CD4-positive, alpha-beta T cell (primary cell): ENCODE data around the gene WDR75. TPM values are rescaled to one million over a fixed set of nuclear protein-coding genes. Genes with fewer than 3 reads are reported as not detected.

Experiments used
- ATAC-seq: fragments of 200-7000 bp; cut with Tn5 transposase; one replicate; pipeline ENCODE4 v1.10.0; 2022; ENCODE audit warnings: mild to moderate bottlenecking; ENCODE audit not compliant: poor library complexity
- CTCF ChIA-PET: fragments of 350-600 bp; sonication (Branson Sonifier 250); formaldehyde crosslinking; loops from one replicate; lab custom pipeline; 2021; ENCODE audit warnings: antibody characterized with exemption, inconsistent platforms; lab: Charles Lee
- POLR2A ChIA-PET: fragments of 350-600 bp; sonication (Branson Sonifier 250); formaldehyde crosslinking; loops from one replicate; lab custom pipeline; 2021; ENCODE audit warnings: antibody characterized with exemption, inconsistent platforms; lab: Charles Lee
- DNase-seq, 14 experiments: peaks; one replicate each; pipeline ENCODE4 v3.0.0-alpha.2; 2013 to 2020; ENCODE audit warnings: mixed read lengths in 2 of 14
- H3K27ac ChIP-seq, 2 donors: one replicate each; pipeline versions ENCODE4 v1.5.1 to v1.7.0; 2013; ENCODE audit warnings: low read length in 2 of 2, low read depth in 1 of 2, mild to moderate bottlenecking in 1 of 2
- H3K27me3 ChIP-seq, 2 experiments: 1 replicate in 1 of 2; 2 replicates in 1 of 2; pipeline versions ENCODE4 v1.6.1 to v1.7.0; 2013; ENCODE audit warnings: low read length in 2 of 2, control low read depth in 1 of 2, mild to moderate bottlenecking in 1 of 2, moderate library complexity in 1 of 2; ENCODE audit not compliant: insufficient read depth in 2 of 2, control insufficient read depth in 1 of 2
- H3K36me3 ChIP-seq: one replicate; pipeline ENCODE4 v1.6.1; 2013; ENCODE audit warnings: low read length, control low read depth; ENCODE audit not compliant: insufficient read depth
- H3K4me1 ChIP-seq: one replicate; pipeline ENCODE4 v1.6.1; 2013; ENCODE audit warnings: low read length, control low read depth; ENCODE audit not compliant: insufficient read depth
- H3K4me3 ChIP-seq: one replicate; pipeline ENCODE4 v1.5.1; 2013; ENCODE audit warnings: mild to moderate bottlenecking, low read length, moderate library complexity
- H3K9me3 ChIP-seq, 2 experiments: 1 replicate in 1 of 2; 2 replicates in 1 of 2; pipeline versions ENCODE4 v1.6.1 to v1.7.0; 2013; ENCODE audit warnings: low read length in 2 of 2, mild to moderate bottlenecking in 2 of 2, control low read depth in 1 of 2, moderate library complexity in 1 of 2; ENCODE audit not compliant: control insufficient read depth in 1 of 2, insufficient read depth in 1 of 2
- H3K27ac Mint-ChIP-seq: one replicate; pipeline ENCODE4 v1.8.0; 2020; ENCODE audit warnings: mixed read lengths
- H3K27me3 Mint-ChIP-seq: one replicate; pipeline ENCODE4 v1.8.0; 2021; ENCODE audit warnings: mixed read lengths
- H3K36me3 Mint-ChIP-seq: one replicate; pipeline ENCODE4 v1.8.0; 2021; ENCODE audit warnings: low read depth, mixed read lengths
- H3K4me1 Mint-ChIP-seq: one replicate; pipeline ENCODE4 v1.8.0; 2021; ENCODE audit warnings: low read depth, mixed read lengths
- H3K4me3 Mint-ChIP-seq: one replicate; pipeline ENCODE4 v1.8.0; 2020; ENCODE audit warnings: mild to moderate bottlenecking, mixed read lengths
- H3K9me3 Mint-ChIP-seq: one replicate; pipeline ENCODE4 v1.8.0; 2020; ENCODE audit warnings: mixed read lengths
- intact Hi-C, 2 experiments: fragments of 100-400 bp; cut with DNase I in 1 of 2; cut with micrococcal nuclease in 1 of 2; formaldehyde crosslinking; loops; one replicate each; pipeline versions ENCODE4 v1.15.1 to v1.9.0; 2023 to 2025; cut with DNase I, micrococcal nuclease
- total RNA-seq, 174 experiments: library from RNA in 2 of 174; stranded (reverse) in 2 of 174; gene quantifications; one replicate each; pipeline ENCODE4 v1.2.3 and lab custom pipeline; 2021 to 2026
- TF ChIP-seq, protein P1 (sequence below): fragments of 200-600 bp; IDR thresholded peaks from one replicate; pipeline ENCODE4 v1.8.0; 2022; ENCODE audit warnings: antibody characterized with exemption, mild to moderate bottlenecking

The WDR75 gene
- total RNA-seq, 2 experiments from 2014 or later: 38.1 to 45.3 TPM

DNA sequence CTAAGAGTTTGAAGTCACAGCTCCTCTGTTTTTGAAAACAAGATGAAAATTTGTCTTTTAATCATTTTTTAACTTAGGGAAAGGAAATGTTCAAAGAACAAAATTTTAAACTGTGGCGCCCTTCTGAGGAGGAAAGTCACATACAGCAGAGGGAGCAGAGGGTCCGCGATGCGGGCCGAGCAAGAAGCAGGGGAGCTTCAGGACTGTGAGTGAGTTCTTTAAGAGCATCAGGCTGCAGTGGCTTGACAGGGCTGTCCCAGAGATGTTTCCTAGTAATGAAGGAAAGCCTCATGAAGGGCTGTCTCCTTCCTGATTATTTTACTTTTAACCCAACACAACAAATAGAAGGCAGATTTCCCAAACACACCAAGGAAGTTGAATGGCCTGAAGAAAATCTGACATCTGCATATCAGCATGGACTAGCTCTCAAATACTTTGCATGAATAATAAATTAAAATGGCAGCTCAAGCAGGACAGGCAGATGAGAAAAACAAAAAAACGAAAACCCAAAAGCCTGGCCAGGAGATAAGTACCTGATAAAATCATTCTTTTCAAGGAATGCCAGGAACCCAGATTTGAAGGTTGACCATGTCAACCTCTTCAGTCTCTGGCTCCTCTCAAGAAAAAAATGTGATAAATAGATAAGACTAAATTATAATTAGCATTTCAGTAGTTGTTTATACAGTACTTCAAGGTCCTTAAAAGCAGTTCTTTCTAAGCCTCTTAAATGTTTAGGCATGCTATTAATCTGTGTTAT is 78.5 kb downstream of the WDR75 start:
- no peak overlapping the region for H3K4me3 Mint-ChIP-seq
- ChIA-PET CTCF (no interaction called here), POLR2A (no interaction called here)
- no peaks in the 10 kb centered on the region for H3K4me1 Mint-ChIP-seq
- no peak for ATAC-seq
- no peak overlapping the region for H3K27ac ChIP-seq
- TF ChIP-seq, protein P1, sequence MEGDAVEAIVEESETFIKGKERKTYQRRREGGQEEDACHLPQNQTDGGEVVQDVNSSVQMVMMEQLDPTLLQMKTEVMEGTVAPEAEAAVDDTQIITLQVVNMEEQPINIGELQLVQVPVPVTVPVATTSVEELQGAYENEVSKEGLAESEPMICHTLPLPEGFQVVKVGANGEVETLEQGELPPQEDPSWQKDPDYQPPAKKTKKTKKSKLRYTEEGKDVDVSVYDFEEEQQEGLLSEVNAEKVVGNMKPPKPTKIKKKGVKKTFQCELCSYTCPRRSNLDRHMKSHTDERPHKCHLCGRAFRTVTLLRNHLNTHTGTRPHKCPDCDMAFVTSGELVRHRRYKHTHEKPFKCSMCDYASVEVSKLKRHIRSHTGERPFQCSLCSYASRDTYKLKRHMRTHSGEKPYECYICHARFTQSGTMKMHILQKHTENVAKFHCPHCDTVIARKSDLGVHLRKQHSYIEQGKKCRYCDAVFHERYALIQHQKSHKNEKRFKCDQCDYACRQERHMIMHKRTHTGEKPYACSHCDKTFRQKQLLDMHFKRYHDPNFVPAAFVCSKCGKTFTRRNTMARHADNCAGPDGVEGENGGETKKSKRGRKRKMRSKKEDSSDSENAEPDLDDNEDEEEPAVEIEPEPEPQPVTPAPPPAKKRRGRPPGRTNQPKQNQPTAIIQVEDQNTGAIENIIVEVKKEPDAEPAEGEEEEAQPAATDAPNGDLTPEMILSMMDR: no peak
- no peaks in the 10 kb centered on the region for H3K27me3 ChIP-seq
- no peaks in the 10 kb centered on the region for H3K36me3 Mint-ChIP-seq
- no peak overlapping the region for H3K27ac Mint-ChIP-seq
- H3K9me3 ChIP-seq: no peaks in the 10 kb centered on the region
- no peaks in the 10 kb centered on the region for H3K4me1 ChIP-seq
- intact Hi-C loops: no loop called here
- no peaks in the 10 kb centered on the region for H3K27me3 Mint-ChIP-seq
- no peak for DNase-seq
- H3K36me3 ChIP-seq: no peaks in the 10 kb centered on the region
- H3K9me3 Mint-ChIP-seq: no peaks in the 10 kb centered on the region
- no peak overlapping the region for H3K4me3 ChIP-seq

DNA sequence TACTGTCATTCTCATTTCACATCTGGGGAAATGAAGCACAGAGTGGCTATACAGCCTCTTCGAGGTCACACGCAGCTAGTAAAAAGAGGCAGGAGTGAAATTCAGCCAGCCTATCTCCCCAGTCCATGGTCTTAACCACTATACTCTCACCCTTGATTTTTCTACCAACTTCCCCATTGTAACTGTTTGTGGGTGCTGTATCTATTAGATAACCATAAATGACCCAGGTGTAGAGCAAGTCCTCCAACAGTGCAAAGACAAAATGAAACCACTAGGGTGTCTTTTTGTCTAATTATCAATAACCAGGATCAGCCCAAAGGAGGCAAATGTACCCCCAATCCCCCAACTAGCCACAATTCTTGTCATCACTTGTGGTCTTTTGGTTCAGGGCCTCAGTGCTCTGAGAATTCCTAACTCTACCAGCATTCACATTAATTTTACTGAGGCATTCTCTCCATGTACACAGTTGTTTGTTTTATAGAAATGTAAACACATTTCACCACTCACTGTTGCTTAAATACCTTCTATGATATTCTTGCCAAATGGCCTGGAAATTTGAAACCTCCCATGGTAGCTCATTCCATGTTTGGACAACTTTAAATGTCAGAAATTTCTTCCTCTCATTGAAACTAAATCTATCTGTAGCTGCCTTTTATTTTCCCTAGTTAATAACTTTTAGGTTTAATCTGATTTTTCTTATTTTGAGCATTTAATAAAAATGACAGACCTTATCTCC is 80.6 kb downstream of the WDR75 start:
- TF ChIP-seq, protein P1: no peak
- no peaks in the 10 kb centered on the region for H3K4me1 ChIP-seq
- intact Hi-C loops: no loop called here
- Mint-ChIP-seq H3K9me3 (no peaks in the 10 kb centered on the region), H3K27me3 (no peaks in the 10 kb centered on the region), H3K27ac (no peak overlapping the region), H3K4me1 (no peaks in the 10 kb centered on the region), H3K4me3 (no peak overlapping the region), H3K36me3 (no peaks in the 10 kb centered on the region)
- H3K4me3 ChIP-seq: no peak overlapping the region
- H3K27me3 ChIP-seq: no peaks in the 10 kb centered on the region
- no peak overlapping the region for H3K27ac ChIP-seq
- DNase-seq: no peak
- no peak for ATAC-seq
- POLR2A ChIA-PET: no interaction called here
- CTCF ChIA-PET: no interaction called here
- H3K36me3 ChIP-seq: no peaks in the 10 kb centered on the region
- H3K9me3 ChIP-seq: no peaks in the 10 kb centered on the region

DNA sequence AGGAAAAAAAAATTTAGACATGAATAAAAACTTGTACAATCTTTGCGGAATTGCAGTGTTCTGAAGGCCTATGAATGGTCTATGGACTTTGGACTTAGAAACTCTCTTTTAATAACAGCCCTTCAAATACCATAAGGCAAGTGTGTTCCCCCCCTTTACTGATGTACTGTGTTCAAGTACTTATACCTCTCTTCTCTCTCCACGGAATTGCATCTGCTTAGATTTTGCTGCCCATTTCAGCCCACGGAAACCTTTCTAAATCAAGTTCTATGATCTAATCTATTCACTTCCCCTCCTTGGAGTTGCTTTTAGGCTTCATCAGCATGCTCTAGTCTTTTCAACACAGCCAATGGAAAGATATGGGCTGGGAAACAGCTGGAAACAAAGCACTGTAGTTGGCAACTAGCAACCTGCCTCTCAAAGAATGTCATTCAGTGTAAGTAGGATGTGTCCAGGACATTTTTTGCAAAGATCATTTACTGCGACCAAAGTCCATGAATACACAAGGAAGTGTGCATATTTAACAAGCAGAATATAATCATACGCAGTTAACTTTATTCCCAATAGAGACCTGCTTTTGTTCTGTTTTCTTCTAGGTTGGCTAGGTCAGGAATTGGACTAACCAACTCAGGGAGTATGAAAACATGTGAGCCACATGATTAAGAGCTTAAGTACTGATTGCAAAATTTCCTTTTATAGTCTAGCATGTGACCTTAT is 81.3 kb downstream of the WDR75 start:
- Histone ChIP-seq H3K36me3 (no peaks in the 10 kb centered on the region), H3K27me3 (no peaks in the 10 kb centered on the region), H3K27ac (no peak overlapping the region), H3K4me1 (no peaks in the 10 kb centered on the region), H3K9me3 (no peaks in the 10 kb centered on the region), H3K4me3 (no peak overlapping the region)
- Mint-ChIP-seq H3K4me1 (no peaks in the 10 kb centered on the region), H3K9me3 (no peaks in the 10 kb centered on the region), H3K27me3 (no peaks in the 10 kb centered on the region), H3K36me3 (no peaks in the 10 kb centered on the region), H3K4me3 (no peak overlapping the region), H3K27ac (no peak overlapping the region)
- intact Hi-C loops: no loop called here
- TF ChIP-seq, protein P1: no peak
- ChIA-PET POLR2A (no interaction called here), CTCF (no interaction called here)
- no peak for ATAC-seq
- no peak for DNase-seq
